B cell (primary cell): ENCODE data around the gene MRPS21. TPM values are rescaled to one million over a fixed set of nuclear protein-coding genes. Genes with fewer than 3 reads are reported as not detected.
"Not testable (repeated sequence)": the region's sequence is repeated elsewhere in the genome, so short reads cannot be mapped to it uniquely, and the experiment has no call there.

Experiments used
- ATAC-seq: fragments of 200-7000 bp; cut with Tn5 transposase; one replicate; pipeline ENCODE4 v1.10.0; 2021; ENCODE audit warnings: low read depth, mild to moderate bottlenecking, moderate number of reproducible peaks, moderate library complexity
- CTCF ChIA-PET: fragments of 350-600 bp; sonication (Branson Sonifier 250); formaldehyde crosslinking; loops from one replicate; lab custom pipeline; 2021; ENCODE audit warnings: antibody characterized with exemption, inconsistent platforms; lab: Charles Lee
- POLR2A ChIA-PET: fragments of 350-600 bp; sonication (Branson Sonifier 250); formaldehyde crosslinking; loops from one replicate; lab custom pipeline; 2021; ENCODE audit warnings: antibody characterized with exemption; lab: Charles Lee
- DNase-seq: peaks from one replicate; pipeline ENCODE4 v3.0.0; 2013
- H2AFZ ChIP-seq: 2 replicates; pipeline ENCODE4 v1.6.1; 2012; ENCODE audit warnings: mild to moderate bottlenecking, low read depth, low read length; ENCODE audit not compliant: insufficient read depth, poor library complexity, severe bottlenecking
- H3K27ac ChIP-seq, 2 donors: 1 replicate in 1 of 2; 2 replicates in 1 of 2; pipeline ENCODE4 v1.5.1; 2012 to 2013; ENCODE audit warnings: low read length in 2 of 2, mild to moderate bottlenecking in 2 of 2, moderate library complexity in 1 of 2
- H3K27me3 ChIP-seq, 4 experiments: fragments of 200-600 bp in 1 of 4; sonication (generic) in 1 of 4; replicated peaks in 1 of 4; 1 replicate in 2 of 4; 2 replicates in 2 of 4; pipeline versions ENCODE4 v1.6.1 to v1.7.0; 2013 to 2016; ENCODE audit warnings: low read length in 3 of 4, mild to moderate bottlenecking in 2 of 4, mixed read lengths in 1 of 4, moderate library complexity in 1 of 4; ENCODE audit not compliant: insufficient read depth in 4 of 4, control insufficient read depth in 3 of 4; ENCODE audit errors: control extremely low read depth in 1 of 4
- H3K36me3 ChIP-seq, 2 experiments: replicated peaks in 1 of 2; 1 replicate in 1 of 2; 2 replicates in 1 of 2; pipeline versions ENCODE4 v1.6.1 to v1.7.1; 2013; ENCODE audit warnings: low read length in 1 of 2; ENCODE audit not compliant: insufficient read depth in 2 of 2, control insufficient read depth in 1 of 2; ENCODE audit errors: control extremely low read depth in 1 of 2, extremely low read depth in 1 of 2
- H3K4me1 ChIP-seq, 2 donors: fragments of 200-600 bp in 1 of 2; sonication (generic) in 1 of 2; 1 replicate in 1 of 2; 2 replicates in 1 of 2; pipeline versions ENCODE4 v1.5.1 to v1.6.1; 2013 to 2017; ENCODE audit warnings: low read length in 2 of 2; ENCODE audit not compliant: control insufficient read depth in 2 of 2, insufficient read depth in 2 of 2
- H3K4me2 ChIP-seq: replicated peaks from 2 replicates; pipeline ENCODE3; 2012; ENCODE audit warnings: mild to moderate bottlenecking, low read depth, low read length; ENCODE audit not compliant: poor library complexity, severe bottlenecking
- H3K4me3 ChIP-seq, 5 experiments: fragments of 200-600 bp in 1 of 5; sonication (generic) in 1 of 5; 1 replicate in 3 of 5; 2 replicates in 2 of 5; pipeline versions ENCODE4 v1.5.1 to v1.7.0; 2011 to 2016; ENCODE audit warnings: low read length in 4 of 5, mild to moderate bottlenecking in 4 of 5, low read depth in 2 of 5, control low read depth in 1 of 5, moderate library complexity in 1 of 5; ENCODE audit not compliant: insufficient read depth in 1 of 5; ENCODE audit errors: control extremely low read depth in 1 of 5, extremely low read depth in 1 of 5
- H3K79me2 ChIP-seq: fragments of 200-600 bp; sonication (generic); one replicate; pipeline ENCODE4 v1.6.0; 2016; ENCODE audit warnings: low read length; ENCODE audit not compliant: control insufficient read depth, insufficient read depth
- H3K9ac ChIP-seq: fragments of 200-600 bp; sonication (generic); 2 replicates; pipeline ENCODE4 v1.6.1; 2017; ENCODE audit warnings: mild to moderate bottlenecking, low read length, moderate library complexity
- H3K9me3 ChIP-seq, 3 donors: one replicate each; pipeline versions ENCODE4 v1.6.1 to v1.7.1; 2013; ENCODE audit warnings: low read length in 2 of 3; ENCODE audit not compliant: control insufficient read depth in 2 of 3, insufficient read depth in 1 of 3; ENCODE audit errors: control extremely low read depth in 1 of 3
- H4K20me1 ChIP-seq: 2 replicates; pipeline ENCODE4 v1.6.0; 2012; ENCODE audit warnings: mild to moderate bottlenecking, low read length; ENCODE audit not compliant: insufficient read depth, control insufficient read depth, poor library complexity, severe bottlenecking
- H3K27ac Mint-ChIP-seq: one replicate; pipeline ENCODE4 v1.8.0; 2021; ENCODE audit warnings: mixed read lengths
- H3K27me3 Mint-ChIP-seq: one replicate; pipeline ENCODE4 v1.8.0; 2021; ENCODE audit warnings: mixed read lengths
- H3K4me1 Mint-ChIP-seq: one replicate; pipeline ENCODE4 v1.8.0; 2021; ENCODE audit warnings: mixed read lengths
- H3K4me3 Mint-ChIP-seq: one replicate; pipeline ENCODE4 v1.8.0; 2021; ENCODE audit warnings: mixed read lengths
- H3K9me3 Mint-ChIP-seq: one replicate; pipeline ENCODE4 v1.8.0; 2022; ENCODE audit warnings: mixed read lengths; ENCODE audit not compliant: insufficient read depth
- CTCF ChIP-seq: fragments of 200-600 bp; IDR thresholded peaks from one replicate; pipeline ENCODE4 v1.8.0; 2022; ENCODE audit warnings: antibody characterized with exemption, mild to moderate bottlenecking
- EZH2 ChIP-seq: IDR thresholded peaks from 2 replicates; pipeline ENCODE4 v1.6.1; 2012; ENCODE audit warnings: borderline replicate concordance, low read depth, mild to moderate bottlenecking, moderate library complexity, low read length; ENCODE audit not compliant: insufficient read depth, poor library complexity, severe bottlenecking
- WGBS: methylation state at CpG from one replicate; pipeline ENCODE4 v1.1.5; 2013; ENCODE audit warnings: missing lambda C conversion rate; ENCODE audit not compliant: insufficient coverage; 5-methylcytosine and 5-hydroxymethylcytosine counted together
- intact Hi-C: fragments of 100-400 bp; cut with micrococcal nuclease; formaldehyde crosslinking; loops from one replicate; pipeline ENCODE4 v1.10.0; 2022
- polyA plus RNA-seq: library from polyadenylated mRNA; depleted of rRNA; stranded (reverse); fragments of >200 nt; gene quantifications from 2 replicates; pipeline ENCODE4 v1.2.3, GENCODE V29; 2012
- total RNA-seq, 2 donors: library from RNA; stranded (reverse); fragments of 120-200 nt in 1 of 2; gene quantifications; 1 replicate in 1 of 2; 2 replicates in 1 of 2; pipeline versions ENCODE4 v1.2.3 to v1.2.4, GENCODE V29; 2013 to 2022

Gene MRPS21
- total and polyA plus RNA-seq, 2 donors (not counting 1 experiment from before 2014, with no cell fraction given) = 50.1 to 60.4 TPM

GRCh38 chr1:150302338-150302737 lies 8.7 kb downstream of the MRPS21 start:
- WGBS = 98% methylated on average over 6 of the region's 6 CpGs
- no peaks in the 10 kb centered on the region for H3K4me1 Mint-ChIP-seq

GRCh38 chr1:150302902-150303301 lies 9.2 kb downstream of the MRPS21 start:
- no peak for ATAC-seq
- no peak overlapping the region for H3K4me2 ChIP-seq
- H3K9me3 Mint-ChIP-seq = no peaks in the 10 kb centered on the region
- DNase-seq = no peak
- H3K27me3 Mint-ChIP-seq = no peaks in the 10 kb centered on the region
- H3K9me3 ChIP-seq = no peaks in the 10 kb centered on the region
- no peak overlapping the region for H3K27ac ChIP-seq
- H3K4me1 Mint-ChIP-seq = no peaks in the 10 kb centered on the region
- no peak overlapping the region for H3K4me3 Mint-ChIP-seq
- H3K27ac Mint-ChIP-seq = no peak overlapping the region
- no peaks in the 10 kb centered on the region for H3K4me1 ChIP-seq
- H3K4me3 ChIP-seq = no peak overlapping the region
- ChIA-PET CTCF (no interaction called here), POLR2A (interaction anchor here (0.6 kb wide), 1 partner anchor 20 kb away, joined by 4 read pairs; no protein-coding TSS in a partner anchor)
- no peaks in the 10 kb centered on the region for H3K27me3 ChIP-seq
- intact Hi-C loops = no loop called here
- no peaks in the 10 kb centered on the region for H3K79me2 ChIP-seq
- H2AFZ ChIP-seq = no peak overlapping the region
- H3K36me3 ChIP-seq = peaks cover 7 to 30% of the 10 kb centered on the region in 2 experiments
- WGBS = 88% methylated on average over 2 of the region's 2 CpGs
- TF ChIP-seq EZH2 (no peak), CTCF (no peak)
- H4K20me1 ChIP-seq = no peaks in the 10 kb centered on the region
- H3K9ac ChIP-seq = no peak overlapping the region

More at GRCh38 chr1:150302338-150302737, 8.7 kb downstream of the MRPS21 start:
- Histone ChIP-seq H3K9ac (no peak overlapping the region), H3K4me1 (no peaks in the 10 kb centered on the region), H2AFZ (no peak overlapping the region), H3K4me2 (no peak overlapping the region), H3K79me2 (peaks cover 3% of the 10 kb centered on the region), H3K27me3 (no peaks in the 10 kb centered on the region), H3K9me3 (no peaks in the 10 kb centered on the region), H3K27ac (no peak overlapping the region), H3K4me3 (no peak overlapping the region), H4K20me1 (no peaks in the 10 kb centered on the region), H3K36me3 (peaks cover 7 to 29% of the 10 kb centered on the region in 2 experiments)
- Mint-ChIP-seq H3K27me3 (no peaks in the 10 kb centered on the region), H3K9me3 (no peaks in the 10 kb centered on the region), H3K4me3 (no peak overlapping the region), H3K27ac (no peak overlapping the region)
- DNase-seq (no peak), ATAC-seq (no peak)
- ChIA-PET CTCF (interaction anchor here (0.6 to 1.3 kb wide), 3 partner anchors 21 to 166 kb away, joined by 3 read pairs; no protein-coding TSS in a partner anchor), POLR2A (interaction anchor here (0.6 kb wide), 1 partner anchor 21 kb away, joined by 4 read pairs; no protein-coding TSS in a partner anchor)
- TF ChIP-seq CTCF (no peak), EZH2 (no peak)
- intact Hi-C loops = no loop called here

GRCh38 chr1:150308585-150308984 lies 14.9 kb downstream of the MRPS21 start:
- H3K27ac Mint-ChIP-seq, H3K27me3 ChIP-seq, H3K9me3 Mint-ChIP-seq, H4K20me1 ChIP-seq, intact Hi-C loops, H3K9ac ChIP-seq, ATAC-seq, H3K9me3 ChIP-seq, H3K4me3 ChIP-seq, H3K79me2 ChIP-seq, H2AFZ ChIP-seq, DNase-seq, H3K4me1 Mint-ChIP-seq, H3K27ac ChIP-seq, CTCF ChIA-PET, H3K4me3 Mint-ChIP-seq, H3K27me3 Mint-ChIP-seq, H3K4me2 ChIP-seq, H3K4me1 ChIP-seq, POLR2A ChIA-PET: not testable (repeated sequence)
- peaks cover 0 to 13% of the 10 kb centered on the region in 2 experiments for H3K36me3 ChIP-seq
- WGBS = 100% methylated on average over 1 of the region's 9 CpGs
